ENCODE results near the gene MYO5A.
"Not testable (repeated sequence)": the region's sequence is repeated elsewhere in the genome, so short reads cannot be mapped to it uniquely, and the experiment has no call there.

The MYO5A gene

DNA sequence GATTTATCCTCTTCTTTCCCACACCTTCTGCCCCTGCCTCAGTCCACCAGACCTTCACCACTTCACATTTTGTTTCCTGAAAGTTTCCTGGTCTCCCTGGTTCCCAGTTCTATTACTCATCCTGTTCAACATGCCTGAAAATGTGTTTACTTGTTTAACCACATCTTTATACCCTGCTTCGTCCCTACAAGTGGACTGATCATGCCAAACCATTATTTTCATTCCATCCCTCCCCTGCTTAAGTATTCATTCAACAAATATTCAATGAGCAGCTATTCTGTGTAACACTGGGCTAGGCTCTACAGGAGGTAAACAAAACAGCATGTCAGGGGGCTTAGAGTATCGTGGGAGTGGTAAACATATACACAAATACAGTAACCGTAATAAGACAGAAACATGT lies 5.5 kb downstream of the MYO5A start:
- WGBS, 2 experiments = 84 to 92% methylated on average over 3 of the region's 3 CpGs
- H3K36me3 ChIP-seq (ENCODE audit: control insufficient read depth, insufficient read depth, low read length) = no peaks in the 10 kb centered on the region
- H3K9me3 ChIP-seq (ENCODE audit: control insufficient read depth, low read length) = no peaks in the 10 kb centered on the region
- H3K27ac ChIP-seq (ENCODE audit: insufficient read depth, low read depth, low read length, poor library complexity, severe bottlenecking) = no peak overlapping the region
- H3K4me3 ChIP-seq (ENCODE audit: insufficient read depth, low read depth, low read length) = no peak overlapping the region
- H3K27me3 ChIP-seq (ENCODE audit: control insufficient read depth, insufficient read depth, low read length, poor library complexity, severe bottlenecking) = peaks cover 16% of the 10 kb centered on the region
- no peaks in the 10 kb centered on the region for H3K4me1 ChIP-seq (ENCODE audit: control insufficient read depth, insufficient read depth, low read length)

DNA sequence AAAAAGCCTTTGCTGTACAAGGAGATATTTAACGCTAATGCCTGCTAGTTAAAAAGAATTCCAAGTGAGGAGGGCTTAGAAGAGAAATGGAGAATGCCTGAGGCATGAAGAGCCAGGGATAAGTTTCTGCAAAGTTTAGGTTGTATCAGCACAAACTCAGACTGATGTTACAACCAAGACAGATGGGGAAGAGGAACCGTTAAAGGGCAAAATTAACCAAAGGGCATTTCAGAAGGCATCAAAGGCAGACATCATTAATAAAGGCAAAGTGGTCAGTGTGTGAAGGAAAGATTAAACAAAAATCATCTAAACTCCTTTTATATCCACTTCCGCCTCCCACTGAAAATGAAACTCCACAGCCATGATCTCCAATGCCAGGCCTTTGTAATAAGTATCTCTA lies 7.0 kb downstream of the MYO5A start:
- no peaks in the 10 kb centered on the region for H3K36me3 ChIP-seq (ENCODE audit: control insufficient read depth, insufficient read depth, low read length)
- H3K27me3 ChIP-seq (ENCODE audit: control insufficient read depth, insufficient read depth, low read length, poor library complexity, severe bottlenecking) = peaks cover 1% of the 10 kb centered on the region
- WGBS, 2 experiments = 98% methylated on average over 2 to 3 of the region's 3 CpGs
- H3K27ac ChIP-seq (ENCODE audit: insufficient read depth, low read depth, low read length, poor library complexity, severe bottlenecking) = no peak overlapping the region
- no peaks in the 10 kb centered on the region for H3K9me3 ChIP-seq (ENCODE audit: control insufficient read depth, low read length)
- no peak overlapping the region for H3K4me3 ChIP-seq (ENCODE audit: insufficient read depth, low read depth, low read length)
- H3K4me1 ChIP-seq (ENCODE audit: control insufficient read depth, insufficient read depth, low read length) = no peaks in the 10 kb centered on the region

DNA sequence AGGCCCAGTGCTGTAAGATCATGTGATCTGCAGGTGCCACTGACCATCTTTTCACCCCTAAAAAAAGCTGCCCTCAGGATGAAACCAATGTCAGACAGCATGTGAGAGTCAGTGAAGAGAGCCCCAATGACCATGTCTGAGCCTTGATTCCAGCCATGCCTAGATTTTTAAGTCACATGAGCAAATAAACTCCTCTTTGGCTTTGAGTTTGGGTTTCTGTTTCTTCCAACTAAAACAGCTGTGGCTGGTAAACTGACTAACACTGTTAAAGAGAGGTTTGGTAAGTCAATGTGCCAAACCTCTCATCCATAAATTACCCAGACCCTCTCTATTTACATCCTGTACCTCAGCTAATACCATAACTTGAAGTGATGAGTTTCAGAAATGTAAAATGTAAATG lies 8.3 kb downstream of the MYO5A start:
- no peak overlapping the region for H3K27ac ChIP-seq (ENCODE audit: insufficient read depth, low read depth, low read length, poor library complexity, severe bottlenecking)
- H3K4me3 ChIP-seq (ENCODE audit: insufficient read depth, low read depth, low read length) = no peak overlapping the region
- no peaks in the 10 kb centered on the region for H3K4me1 ChIP-seq (ENCODE audit: control insufficient read depth, insufficient read depth, low read length)
- no peaks in the 10 kb centered on the region for H3K9me3 ChIP-seq (ENCODE audit: control insufficient read depth, low read length)
- no peaks in the 10 kb centered on the region for H3K27me3 ChIP-seq (ENCODE audit: control insufficient read depth, insufficient read depth, low read length, poor library complexity, severe bottlenecking)
- H3K36me3 ChIP-seq (ENCODE audit: control insufficient read depth, insufficient read depth, low read length) = no peaks in the 10 kb centered on the region

GRCh38 chr15:52518487-52519371 lies 10.0 kb downstream of the MYO5A start:
- Histone ChIP-seq H3K36me3 (ENCODE audit: control insufficient read depth, insufficient read depth, low read length) (no peaks in the 10 kb centered on the region), H3K4me3 (ENCODE audit: insufficient read depth, low read depth, low read length) (no peak overlapping the region), H3K27me3 (ENCODE audit: control insufficient read depth, insufficient read depth, low read length, poor library complexity, severe bottlenecking) (no peaks in the 10 kb centered on the region), H3K27ac (ENCODE audit: insufficient read depth, low read depth, low read length, poor library complexity, severe bottlenecking) (no peak overlapping the region), H3K9me3 (ENCODE audit: control insufficient read depth, low read length) (no peaks in the 10 kb centered on the region), H3K4me1 (ENCODE audit: control insufficient read depth, insufficient read depth, low read length) (no peaks in the 10 kb centered on the region)
- WGBS, 2 experiments = 77 to 82% methylated on average over 7 to 8 of the region's 8 CpGs

GRCh38 chr15:52517014-52517413 lies 11.7 kb downstream of the MYO5A start:
- Histone ChIP-seq H3K27ac (ENCODE audit: insufficient read depth, low read depth, low read length, poor library complexity, severe bottlenecking) (no peak overlapping the region), H3K4me3 (ENCODE audit: insufficient read depth, low read depth, low read length) (no peak overlapping the region), H3K4me1 (ENCODE audit: control insufficient read depth, insufficient read depth, low read length) (no peaks in the 10 kb centered on the region), H3K9me3 (ENCODE audit: control insufficient read depth, low read length) (no peaks in the 10 kb centered on the region), H3K36me3 (ENCODE audit: control insufficient read depth, insufficient read depth, low read length) (no peaks in the 10 kb centered on the region), H3K27me3 (ENCODE audit: control insufficient read depth, insufficient read depth, low read length, poor library complexity, severe bottlenecking) (no peaks in the 10 kb centered on the region)
- 86 to 90% methylated on average over 1 of the region's 1 CpG for WGBS, 2 experiments

GRCh38 chr15:52515343-52515742 lies 13.3 kb downstream of the MYO5A start:
- no peaks in the 10 kb centered on the region for H3K4me1 ChIP-seq (ENCODE audit: control insufficient read depth, insufficient read depth, low read length)
- H3K4me3 ChIP-seq (ENCODE audit: insufficient read depth, low read depth, low read length) = no peak overlapping the region
- no peaks in the 10 kb centered on the region for H3K27me3 ChIP-seq (ENCODE audit: control insufficient read depth, insufficient read depth, low read length, poor library complexity, severe bottlenecking)
- H3K27ac ChIP-seq (ENCODE audit: insufficient read depth, low read depth, low read length, poor library complexity, severe bottlenecking) = no peak overlapping the region
- no peaks in the 10 kb centered on the region for H3K9me3 ChIP-seq (ENCODE audit: control insufficient read depth, low read length)
- no peaks in the 10 kb centered on the region for H3K36me3 ChIP-seq (ENCODE audit: control insufficient read depth, insufficient read depth, low read length)
- whole genome bisulfite sequencing, 2 experiments = 88 to 90% methylated on average over 2 of the region's 2 CpGs

DNA sequence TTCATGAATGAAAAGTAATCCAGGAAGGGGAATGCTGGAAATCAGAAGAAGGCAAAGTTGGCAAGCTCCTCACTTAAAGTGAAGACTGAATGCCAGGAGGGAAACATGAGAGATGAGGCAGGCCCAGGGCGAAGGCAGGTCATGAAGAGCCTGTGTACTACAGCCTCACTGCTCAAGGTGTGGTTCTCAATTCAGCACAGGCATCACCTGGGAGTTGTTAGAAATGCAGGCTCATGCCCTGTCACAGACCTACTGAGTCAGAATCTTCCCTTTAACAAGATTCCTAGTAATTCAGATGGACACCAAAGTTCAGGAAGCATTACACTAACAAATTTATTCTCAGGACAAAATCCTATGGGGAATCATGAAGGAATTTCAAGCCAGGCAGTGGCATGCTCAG lies 14.2 kb downstream of the MYO5A start:
- H3K9me3 ChIP-seq (ENCODE audit: control insufficient read depth, low read length) = no peaks in the 10 kb centered on the region
- H3K36me3 ChIP-seq (ENCODE audit: control insufficient read depth, insufficient read depth, low read length) = no peaks in the 10 kb centered on the region
- no peaks in the 10 kb centered on the region for H3K4me1 ChIP-seq (ENCODE audit: control insufficient read depth, insufficient read depth, low read length)
- H3K27ac ChIP-seq (ENCODE audit: insufficient read depth, low read depth, low read length, poor library complexity, severe bottlenecking) = no peak overlapping the region
- 94 to 100% methylated on average over 1 of the region's 1 CpG for WGBS, 2 experiments
- no peaks in the 10 kb centered on the region for H3K27me3 ChIP-seq (ENCODE audit: control insufficient read depth, insufficient read depth, low read length, poor library complexity, severe bottlenecking)
- H3K4me3 ChIP-seq (ENCODE audit: insufficient read depth, low read depth, low read length) = no peak overlapping the region

DNA sequence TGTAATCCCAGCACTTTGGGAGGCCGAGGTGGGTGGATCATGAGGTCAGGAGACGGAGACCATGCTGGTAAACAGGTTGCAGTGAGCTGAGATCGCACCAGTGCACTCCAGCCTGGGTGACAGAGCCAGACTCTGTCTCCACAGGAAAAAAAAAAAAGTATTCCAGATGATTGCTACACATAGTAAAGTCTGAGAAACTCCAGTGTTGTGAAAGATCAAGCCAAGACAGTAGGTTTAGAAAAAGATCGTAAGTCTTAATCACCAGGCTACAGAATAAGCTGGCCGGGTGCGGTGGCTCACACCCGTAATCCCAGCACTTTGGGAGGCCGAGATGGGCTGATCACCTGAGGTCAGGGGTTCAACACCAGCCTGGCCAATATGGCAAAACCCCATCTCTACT lies 15.8 kb downstream of the MYO5A start:
- H3K36me3 ChIP-seq (ENCODE audit: control insufficient read depth, insufficient read depth, low read length); H3K4me3 ChIP-seq (ENCODE audit: insufficient read depth, low read depth, low read length); H3K27ac ChIP-seq (ENCODE audit: insufficient read depth, low read depth, low read length, poor library complexity, severe bottlenecking); H3K27me3 ChIP-seq (ENCODE audit: control insufficient read depth, insufficient read depth, low read length, poor library complexity, severe bottlenecking); H3K9me3 ChIP-seq (ENCODE audit: control insufficient read depth, low read length); H3K4me1 ChIP-seq (ENCODE audit: control insufficient read depth, insufficient read depth, low read length): not testable (repeated sequence)
- WGBS, 2 experiments = 94 to 95% methylated on average over 8 of the region's 8 CpGs

- no peaks in the 10 kb centered on the region for H3K36me3 ChIP-seq (ENCODE audit: control insufficient read depth, insufficient read depth, low read length)
- H3K4me3 ChIP-seq (ENCODE audit: insufficient read depth, low read depth, low read length) = no peak overlapping the region
- no peak overlapping the region for H3K27ac ChIP-seq (ENCODE audit: insufficient read depth, low read depth, low read length, poor library complexity, severe bottlenecking)
- no peaks in the 10 kb centered on the region for H3K9me3 ChIP-seq (ENCODE audit: control insufficient read depth, low read length)
- WGBS, 2 experiments = 95 to 99% methylated on average over 2 of the region's 2 CpGs
- no peaks in the 10 kb centered on the region for H3K27me3 ChIP-seq (ENCODE audit: control insufficient read depth, insufficient read depth, low read length, poor library complexity, severe bottlenecking)
- H3K4me1 ChIP-seq (ENCODE audit: control insufficient read depth, insufficient read depth, low read length) = no peaks in the 10 kb centered on the region
These were observed 17.6 kb downstream of the MYO5A start for GRCh38 chr15:52511084-52511483.

- Histone ChIP-seq H3K27ac (ENCODE audit: insufficient read depth, low read depth, low read length, poor library complexity, severe bottlenecking) (no peak overlapping the region), H3K27me3 (ENCODE audit: control insufficient read depth, insufficient read depth, low read length, poor library complexity, severe bottlenecking) (no peaks in the 10 kb centered on the region), H3K36me3 (ENCODE audit: control insufficient read depth, insufficient read depth, low read length) (no peaks in the 10 kb centered on the region), H3K4me1 (ENCODE audit: control insufficient read depth, insufficient read depth, low read length) (no peaks in the 10 kb centered on the region), H3K9me3 (ENCODE audit: control insufficient read depth, low read length) (no peaks in the 10 kb centered on the region), H3K4me3 (ENCODE audit: insufficient read depth, low read depth, low read length) (no peak overlapping the region)
- WGBS, 2 experiments = 83 to 85% methylated on average over 3 of the region's 3 CpGs
These were observed 19.0 kb downstream of the MYO5A start for GRCh38 chr15:52509500-52510245.
